Right atrium auricular region (tissue), 2 donors: Measurements from ENCODE around the gene CLSTN1. TPM values are rescaled to one million over a fixed set of nuclear protein-coding genes. Genes with fewer than 3 reads are reported as not detected.

Source experiments
- DNase-seq: peaks from one replicate; pipeline ENCODE4 v3.0.0-alpha.2; 2019; ENCODE audit warnings: low spot score
- H3K27ac ChIP-seq, 2 donors: fragments of 200-600 bp; sonication (generic); 1 replicate in 1 of 2; 2 replicates in 1 of 2; pipeline ENCODE4 v1.5.1; 2016 to 2019
- H3K27me3 ChIP-seq, 2 donors: fragments of 200-600 bp; sonication (generic); one replicate each; pipeline versions ENCODE4 v1.5.1 to v1.6.0; 2017 to 2019
- H3K36me3 ChIP-seq: fragments of 200-600 bp; sonication (generic); one replicate; pipeline ENCODE4 v1.5.1; 2016
- H3K4me1 ChIP-seq, 2 donors: fragments of 200-600 bp; sonication (generic); one replicate each; pipeline versions ENCODE4 v1.5.1 to v1.6.0; 2017 to 2019
- H3K4me3 ChIP-seq, 2 donors: fragments of 200-600 bp; sonication (generic); 1 replicate in 1 of 2; 2 replicates in 1 of 2; pipeline ENCODE4 v1.5.1; 2017 to 2019; ENCODE audit warnings: mild to moderate bottlenecking in 1 of 2, moderate library complexity in 1 of 2
- H3K9me3 ChIP-seq, 2 donors: fragments of 200-600 bp; sonication (generic); one replicate each; pipeline ENCODE4 v1.5.1; 2019
- CTCF ChIP-seq, 2 donors: fragments of 200-600 bp; sonication (generic); IDR thresholded peaks; one replicate each; pipeline ENCODE4 v1.5.1; 2019; ENCODE audit warnings: antibody characterized with exemption in 2 of 2
- total RNA-seq, 2 donors: library from RNA; depleted of rRNA; stranded (reverse); fragments of >200 nt; gene quantifications; one replicate each; pipeline ENCODE4 v1.1.0, GENCODE V29; 2016

Gene CLSTN1
- total RNA-seq, 2 donors from 2014 or later = 47.5 to 54.0 TPM

- Histone ChIP-seq H3K27me3 (no peaks in the 10 kb centered on the region), H3K36me3 (peaks cover 48% of the 10 kb centered on the region), H3K27ac (no peak overlapping the region), H3K4me3 (no peak overlapping the region), H3K4me1 (no peaks in the 10 kb centered on the region), H3K9me3 (no peaks in the 10 kb centered on the region)
- no peak for TF ChIP-seq CTCF (IDR thresholded peaks at IDR 0.05)
- no peak for DNase-seq
These were observed 79.5 kb downstream of the CLSTN1 start for GRCh38 chr1:9744106-9744799.

GRCh38 chr1:9737671-9738070, 86.1 kb downstream of the CLSTN1 start:
- peaks cover 89% of the 10 kb centered on the region for H3K36me3 ChIP-seq
- no peak for DNase-seq

GRCh38 chr1:9737057-9737456, 86.7 kb downstream of the CLSTN1 start:
- no peak for TF ChIP-seq CTCF (IDR thresholded peaks at IDR 0.05)
- Histone ChIP-seq H3K27me3 (no peaks in the 10 kb centered on the region), H3K9me3 (no peaks in the 10 kb centered on the region), H3K27ac (no peak overlapping the region), H3K4me1 (no peaks in the 10 kb centered on the region), H3K36me3 (peaks cover 92% of the 10 kb centered on the region), H3K4me3 (no peak overlapping the region)
- no peak for DNase-seq

More at GRCh38 chr1:9737671-9738070, 86.1 kb downstream of the CLSTN1 start:
- Histone ChIP-seq H3K27me3 (no peaks in the 10 kb centered on the region), H3K4me3 (no peak overlapping the region), H3K27ac (no peak overlapping the region), H3K9me3 (no peaks in the 10 kb centered on the region), H3K4me1 (no peaks in the 10 kb centered on the region)
- no peak for TF ChIP-seq CTCF (IDR thresholded peaks at IDR 0.05)

GRCh38 chr1:9736241-9736640, 87.5 kb downstream of the CLSTN1 start:
- H3K27me3 ChIP-seq = no peaks in the 10 kb centered on the region
- H3K36me3 ChIP-seq = peaks cover 94% of the 10 kb centered on the region
- DNase-seq = no peak
- H3K9me3 ChIP-seq = no peaks in the 10 kb centered on the region
- H3K4me3 ChIP-seq = no peak overlapping the region
- no peaks in the 10 kb centered on the region for H3K4me1 ChIP-seq
- TF ChIP-seq CTCF (IDR thresholded peaks at IDR 0.05) = no peak
- H3K27ac ChIP-seq = no peak overlapping the region

GRCh38 chr1:9735800-9736199, 88.0 kb downstream of the CLSTN1 start:
- peaks cover 94% of the 10 kb centered on the region for H3K36me3 ChIP-seq

More at GRCh38 chr1:9735800-9736199, 88.0 kb downstream of the CLSTN1 start:
- no peaks in the 10 kb centered on the region for H3K9me3 ChIP-seq
- no peaks in the 10 kb centered on the region for H3K27me3 ChIP-seq
- no peak overlapping the region for H3K27ac ChIP-seq
- H3K4me3 ChIP-seq = no peak overlapping the region
- no peak for TF ChIP-seq CTCF (IDR thresholded peaks at IDR 0.05)
- H3K4me1 ChIP-seq = no peaks in the 10 kb centered on the region
- no peak for DNase-seq
